Raji (cell line): ENCODE measurements around the gene GRN.

Experiments used
- POLR2A ChIP-seq: IDR thresholded peaks from 2 replicates; pipeline ENCODE4 v1.6.1; 2011; ENCODE audit warnings: low read depth, low read length, control low read depth; ENCODE audit not compliant: insufficient read depth

Gene GRN

GRCh38 chr17:44331249-44331760, 13.8 kb upstream of the GRN start:
- no peak for TF ChIP-seq POLR2A

- no peak for TF ChIP-seq POLR2A
Measured at GRCh38 chr17:44333371-44333770, 11.7 kb upstream of the GRN start.

- no peak for TF ChIP-seq POLR2A
Measured at GRCh38 chr17:44334315-44334714, 10.8 kb upstream of the GRN start.

- TF ChIP-seq POLR2A: 0 out of 2 replicates have a peak, but pooled peaks have one; percentile 14
Measured at GRCh38 chr17:44334727-44335126, 10.4 kb upstream of the GRN start.

GRCh38 chr17:44335564-44335963, 9.5 kb upstream of the GRN start:
- TF ChIP-seq POLR2A: no peak

- no peak for TF ChIP-seq POLR2A
Measured at GRCh38 chr17:44335968-44336367, 9.1 kb upstream of the GRN start.

- no peak for TF ChIP-seq POLR2A
Measured at GRCh38 chr17:44338702-44339101, 6.4 kb upstream of the GRN start.

- no peak for TF ChIP-seq POLR2A
Measured at GRCh38 chr17:44343510-44344209, 1.4 kb upstream of the GRN start.

- no peak for TF ChIP-seq POLR2A
Measured at GRCh38 chr17:44345454-44346026, 438 bp downstream of the GRN start.

- TF ChIP-seq POLR2A: no peak; the same call in 1 of the 2 replicates
Measured at GRCh38 chr17:44346064-44346844, 1.2 kb downstream of the GRN start.

- peak; percentile 30 for TF ChIP-seq POLR2A
Measured at GRCh38 chr17:44348234-44348987, 3.3 kb downstream of the GRN start.

GRCh38 chr17:44348988-44349364, 3.9 kb downstream of the GRN start:
- no peak for TF ChIP-seq POLR2A

GRCh38 chr17:44349553-44350070, 4.5 kb downstream of the GRN start:
- TF ChIP-seq POLR2A: no peak

- TF ChIP-seq POLR2A: 0 out of 2 replicates have a peak, but pooled peaks have one; percentile 20
Measured at GRCh38 chr17:44350733-44351226, 5.7 kb downstream of the GRN start.

- no peak for TF ChIP-seq POLR2A
Measured at GRCh38 chr17:44351464-44351863, 6.4 kb downstream of the GRN start.
